SK-N-SH treated with all-trans-retinoic acid at 6 μM for 48 hours (cell line): ENCODE data around the gene MGMT.

Experiments
- OSR1 ChIP-seq: fragments of 250-450 bp; sonication (Bioruptor Pico); IDR thresholded peaks from 2 replicates; pipeline ENCODE4 v1.8.0; 2022; ENCODE audit warnings: moderate library complexity, mild to moderate bottlenecking, inconsistent platforms
- TF ChIP-seq, protein P1 (sequence below): fragments of 250-450 bp; sonication (Bioruptor Pico); IDR thresholded peaks from 2 replicates; pipeline ENCODE4 v1.5.0; 2020; ENCODE audit warnings: mild to moderate bottlenecking, moderate library complexity

DNA sequence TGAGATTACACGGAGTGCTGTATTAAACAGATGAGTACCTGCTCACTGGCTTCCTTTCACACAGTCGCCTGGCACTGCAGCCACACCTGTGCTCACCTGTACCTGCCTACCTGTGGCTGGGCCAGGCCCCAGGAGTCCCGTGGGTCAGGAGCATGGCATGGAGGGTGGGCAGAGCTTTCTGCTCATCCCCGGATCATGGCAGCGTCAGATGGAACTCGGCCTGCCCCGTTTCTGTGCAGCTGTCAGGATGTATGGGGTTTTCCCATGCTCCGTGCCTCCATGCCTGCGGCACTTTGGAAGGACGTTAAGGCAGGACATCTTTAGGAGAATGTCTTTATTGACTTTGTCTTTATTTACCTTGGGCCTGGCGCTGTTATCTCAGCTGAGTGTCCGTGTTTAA, 112.2 kb downstream of the MGMT start:
- TF ChIP-seq, protein P1, sequence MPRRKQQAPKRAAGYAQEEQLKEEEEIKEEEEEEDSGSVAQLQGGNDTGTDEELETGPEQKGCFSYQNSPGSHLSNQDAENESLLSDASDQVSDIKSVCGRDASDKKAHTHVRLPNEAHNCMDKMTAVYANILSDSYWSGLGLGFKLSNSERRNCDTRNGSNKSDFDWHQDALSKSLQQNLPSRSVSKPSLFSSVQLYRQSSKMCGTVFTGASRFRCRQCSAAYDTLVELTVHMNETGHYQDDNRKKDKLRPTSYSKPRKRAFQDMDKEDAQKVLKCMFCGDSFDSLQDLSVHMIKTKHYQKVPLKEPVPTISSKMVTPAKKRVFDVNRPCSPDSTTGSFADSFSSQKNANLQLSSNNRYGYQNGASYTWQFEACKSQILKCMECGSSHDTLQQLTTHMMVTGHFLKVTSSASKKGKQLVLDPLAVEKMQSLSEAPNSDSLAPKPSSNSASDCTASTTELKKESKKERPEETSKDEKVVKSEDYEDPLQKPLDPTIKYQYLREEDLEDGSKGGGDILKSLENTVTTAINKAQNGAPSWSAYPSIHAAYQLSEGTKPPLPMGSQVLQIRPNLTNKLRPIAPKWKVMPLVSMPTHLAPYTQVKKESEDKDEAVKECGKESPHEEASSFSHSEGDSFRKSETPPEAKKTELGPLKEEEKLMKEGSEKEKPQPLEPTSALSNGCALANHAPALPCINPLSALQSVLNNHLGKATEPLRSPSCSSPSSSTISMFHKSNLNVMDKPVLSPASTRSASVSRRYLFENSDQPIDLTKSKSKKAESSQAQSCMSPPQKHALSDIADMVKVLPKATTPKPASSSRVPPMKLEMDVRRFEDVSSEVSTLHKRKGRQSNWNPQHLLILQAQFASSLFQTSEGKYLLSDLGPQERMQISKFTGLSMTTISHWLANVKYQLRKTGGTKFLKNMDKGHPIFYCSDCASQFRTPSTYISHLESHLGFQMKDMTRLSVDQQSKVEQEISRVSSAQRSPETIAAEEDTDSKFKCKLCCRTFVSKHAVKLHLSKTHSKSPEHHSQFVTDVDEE (CRISPR knock-in tag): no peak
- TF ChIP-seq OSR1 (CRISPR knock-in tag): no peak
